GM18508 (cell line): ENCODE measurements around the gene POLG.

Source experiments
- ATAC-seq: cut with Tn5 transposase; IDR thresholded peaks from one replicate; pipeline ENCODE4 v1.9.1; 2021; ENCODE audit warnings: moderate number of reproducible peaks; ENCODE audit not compliant: insufficient read depth, unreplicated experiment

Gene POLG

DNA sequence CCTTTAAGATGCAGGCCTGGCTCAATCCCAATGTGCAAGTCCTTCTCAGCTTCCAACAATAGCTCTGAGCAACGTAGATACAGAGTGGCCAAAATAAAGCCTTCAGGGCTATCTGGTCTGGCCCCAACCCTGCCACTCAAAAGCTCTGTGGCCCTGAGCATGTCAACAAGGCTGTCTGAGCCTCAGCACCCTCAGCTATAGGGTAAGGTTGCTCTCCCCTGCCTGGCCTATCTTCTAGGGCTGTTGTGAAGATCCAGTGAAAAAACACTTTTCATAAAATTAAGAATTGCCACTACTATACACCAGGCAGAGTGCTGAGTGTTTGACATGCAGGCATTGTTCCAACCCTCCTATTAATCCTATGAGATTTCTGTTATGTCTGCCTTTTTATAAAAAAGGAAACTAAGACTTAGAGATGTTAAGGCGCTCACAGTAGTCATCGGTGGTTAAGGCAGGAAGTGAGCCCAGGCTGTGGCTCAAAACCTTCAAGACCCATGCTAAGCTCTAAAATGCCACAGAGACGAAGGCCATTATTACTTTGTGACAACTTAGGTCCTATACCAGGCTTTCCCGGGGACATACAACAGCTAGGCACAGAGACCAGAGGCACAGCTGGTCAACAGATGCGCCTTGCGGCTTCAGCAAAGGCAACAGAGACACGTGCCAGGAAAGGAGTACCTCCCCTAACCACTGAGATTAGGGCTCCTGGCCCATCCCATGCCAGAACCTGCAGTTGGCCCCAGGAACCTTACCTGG, 5.1 kb downstream of the POLG start:
- no peak for ATAC-seq

DNA sequence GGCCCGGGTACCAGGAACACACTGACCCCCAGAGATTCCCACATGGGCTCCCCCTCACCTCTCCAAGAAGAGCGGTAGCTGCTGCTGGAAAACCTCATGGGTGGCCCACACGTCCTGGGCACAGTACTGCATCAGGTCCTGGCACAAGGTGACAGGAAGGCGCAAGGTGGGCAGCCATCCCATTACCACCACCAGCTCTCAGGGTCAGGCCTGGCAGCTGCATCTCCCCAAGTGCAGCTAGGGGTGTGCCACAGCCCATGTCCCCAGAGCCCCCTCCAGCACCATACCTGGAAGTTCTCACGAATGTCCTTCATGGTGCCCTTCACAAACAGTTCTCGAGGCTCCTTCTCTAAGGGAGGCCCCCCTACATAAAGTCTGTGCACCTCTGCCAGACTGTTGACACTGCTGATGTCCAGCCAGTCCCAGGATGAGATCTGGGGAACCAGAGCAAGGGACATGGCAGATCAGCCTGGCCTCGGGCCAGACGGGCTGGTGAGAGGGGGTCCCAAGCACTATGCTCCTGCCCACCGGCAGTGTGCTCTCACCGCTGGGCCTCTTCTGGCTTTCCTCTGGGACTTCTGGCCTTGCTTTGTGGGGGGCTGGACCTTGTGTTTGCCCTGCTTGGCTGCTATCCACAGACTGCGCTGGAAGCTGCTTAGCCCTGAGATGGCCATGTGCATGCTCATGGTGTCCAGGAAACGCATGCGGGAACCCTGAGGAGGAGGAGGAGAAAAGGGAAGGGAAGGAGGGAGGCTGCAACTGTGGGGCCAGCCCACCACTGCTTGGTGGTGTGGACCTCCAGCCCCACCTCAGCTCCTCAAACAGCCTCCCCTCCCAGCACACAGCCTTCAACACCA, 6.0 kb downstream of the POLG start:
- ATAC-seq = no peak

DNA sequence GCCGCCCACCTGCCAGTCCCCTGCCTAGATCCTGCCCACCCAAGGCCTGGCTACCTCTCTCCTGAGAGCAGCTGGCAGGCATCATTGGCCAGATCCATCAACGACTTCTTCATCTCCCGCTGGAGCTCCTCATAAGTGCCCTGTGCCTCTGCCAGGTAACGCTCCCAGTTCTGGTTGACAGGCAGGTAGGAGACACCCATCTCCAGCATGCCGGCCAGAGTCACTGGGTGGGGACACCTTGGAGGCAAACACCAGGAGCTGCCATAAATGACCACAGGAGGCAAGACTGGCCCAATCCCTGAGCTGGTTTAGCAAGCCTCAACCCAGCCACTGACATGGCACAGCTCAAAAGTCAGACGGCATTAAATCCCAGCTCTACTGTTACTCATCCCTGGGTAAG, 7.5 kb downstream of the POLG start:
- ATAC-seq = no peak

DNA sequence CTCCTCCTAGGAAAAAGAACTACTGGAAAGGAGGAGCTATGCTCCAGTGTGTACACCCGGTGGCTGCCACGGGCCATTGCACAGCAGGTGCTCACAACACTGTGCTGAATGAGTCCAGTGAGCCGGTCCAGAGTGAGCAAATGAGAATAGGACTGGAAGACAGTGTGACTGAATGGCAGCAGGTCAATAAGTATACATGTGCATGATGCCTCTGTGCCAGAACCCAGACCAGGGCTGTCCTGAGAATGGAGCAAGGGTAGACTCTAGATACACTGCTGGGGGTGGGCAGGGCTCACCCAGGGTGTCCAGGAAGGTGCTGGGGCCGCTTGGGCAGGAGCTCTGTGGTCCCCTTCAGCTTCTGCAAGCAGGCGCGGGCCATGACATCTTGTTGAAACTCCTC, 8.3 kb downstream of the POLG start:
- no peak for ATAC-seq

DNA sequence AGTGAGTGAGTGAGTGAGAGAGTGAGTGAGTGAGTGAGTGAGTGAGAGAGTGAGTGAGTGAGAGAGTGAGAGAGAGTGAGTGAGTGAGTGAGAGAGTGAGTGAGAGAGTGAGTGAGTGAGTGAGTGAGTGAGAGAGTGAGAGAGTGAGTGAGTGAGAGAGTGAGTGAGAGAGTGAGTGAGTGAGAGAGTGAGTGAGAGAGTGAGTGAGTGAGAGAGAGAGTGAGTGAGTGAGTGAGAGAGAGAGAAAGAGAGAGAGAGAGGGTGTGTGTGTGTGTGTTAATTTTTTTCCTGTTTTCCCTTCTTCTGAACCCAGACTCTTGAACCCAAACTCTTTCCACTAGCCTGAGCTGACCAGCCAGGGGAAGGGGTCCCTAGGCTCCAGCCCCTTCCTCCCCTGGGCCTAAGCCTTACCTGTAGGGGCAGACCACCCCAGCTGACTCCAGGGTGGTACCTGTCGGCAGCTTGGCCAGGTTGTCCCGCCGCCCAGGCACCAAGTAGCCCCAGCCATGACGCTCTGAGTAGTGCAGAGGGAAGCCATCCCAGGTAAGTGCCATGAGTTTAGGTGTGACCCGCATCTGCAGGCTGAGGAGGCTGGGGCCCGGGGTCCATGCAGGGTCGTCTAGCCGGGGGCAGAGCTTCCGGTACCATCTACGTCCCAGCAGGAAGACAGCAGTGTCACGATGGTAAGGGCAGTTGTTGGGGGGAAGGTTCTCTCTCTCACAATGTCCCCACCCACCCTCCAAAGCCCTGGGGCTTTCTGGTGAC, 9.4 kb downstream of the POLG start:
- ATAC-seq = no peak

DNA sequence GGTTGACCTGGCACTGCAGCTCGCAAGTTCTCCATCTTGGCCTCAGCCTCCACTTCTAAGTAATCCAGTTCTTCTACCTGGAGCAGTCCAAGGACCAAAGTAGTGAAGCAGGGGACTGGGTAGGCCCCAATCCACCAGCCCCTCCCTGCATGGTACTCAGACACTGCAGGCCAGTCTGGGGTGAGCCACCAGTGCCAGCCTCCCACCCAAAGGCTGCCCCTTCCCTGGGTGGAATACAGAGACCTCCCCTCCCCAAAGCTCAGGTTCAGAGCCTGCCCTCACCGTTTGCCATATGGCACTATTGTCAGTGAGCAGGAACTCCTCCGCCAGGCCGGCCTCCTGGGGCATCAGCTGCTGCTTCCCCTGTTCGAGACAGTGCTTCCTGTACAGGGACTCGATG, 10.8 kb downstream of the POLG start:
- ATAC-seq = no peak

DNA sequence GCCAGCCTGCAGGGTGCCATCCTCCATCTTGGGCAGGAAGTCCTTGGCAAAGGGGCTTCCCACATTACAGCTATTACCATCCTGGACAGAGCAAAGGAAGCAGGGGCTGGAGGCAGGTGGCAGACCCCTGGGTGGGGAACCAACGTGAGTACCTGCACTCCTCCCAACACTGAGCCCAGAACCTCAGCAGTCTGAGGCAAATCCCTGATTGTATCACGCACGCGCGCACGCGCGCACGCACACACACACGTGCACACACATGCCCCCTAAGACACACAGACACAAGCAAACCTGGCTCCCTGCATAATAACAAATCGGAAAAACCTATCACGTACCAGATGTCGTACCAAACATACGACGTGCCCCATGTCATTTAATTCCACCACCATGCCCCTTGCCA, 11.8 kb downstream of the POLG start:
- no peak for ATAC-seq

DNA sequence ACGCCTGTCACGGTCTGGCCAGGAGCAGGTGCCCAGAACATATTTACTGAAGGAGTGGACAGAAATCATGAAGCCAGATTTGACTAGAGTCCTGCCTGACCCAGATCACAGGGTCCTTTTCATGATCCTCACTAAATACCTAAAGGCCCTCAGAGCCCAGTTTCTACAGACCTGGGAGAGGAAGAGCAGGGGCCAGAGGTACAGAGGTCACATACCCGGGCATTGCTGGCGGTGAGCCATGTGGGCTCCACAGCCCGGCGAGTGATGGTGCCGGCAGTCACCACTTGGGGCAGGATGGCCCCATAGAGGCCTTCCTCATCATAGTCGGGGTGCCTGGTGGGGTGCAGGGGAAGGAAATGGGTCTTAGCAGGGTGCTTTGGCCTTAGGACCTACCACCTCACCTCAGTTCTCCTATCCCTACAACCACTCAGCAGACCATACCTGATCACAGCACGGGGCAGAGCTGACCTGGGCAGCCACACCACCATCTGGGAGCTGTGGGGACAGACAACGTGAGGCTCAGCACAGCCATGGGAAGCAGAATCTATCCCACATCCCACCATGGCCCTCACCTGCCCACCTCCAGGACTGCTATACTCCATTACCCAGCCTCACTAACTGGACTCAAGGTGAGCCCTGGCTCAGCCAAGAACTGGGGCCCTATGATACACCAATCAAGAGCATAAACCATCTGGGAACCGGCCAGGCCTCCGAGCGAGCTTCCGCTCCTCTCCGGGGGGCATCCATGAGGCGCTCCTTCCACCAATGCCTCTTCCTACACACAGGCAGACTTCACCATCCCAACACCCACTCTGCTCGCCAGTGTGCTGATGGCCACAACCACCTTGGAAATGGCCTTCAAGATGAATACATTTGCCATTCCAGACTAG, 12.9 kb downstream of the POLG start:
- ATAC-seq = no peak

DNA sequence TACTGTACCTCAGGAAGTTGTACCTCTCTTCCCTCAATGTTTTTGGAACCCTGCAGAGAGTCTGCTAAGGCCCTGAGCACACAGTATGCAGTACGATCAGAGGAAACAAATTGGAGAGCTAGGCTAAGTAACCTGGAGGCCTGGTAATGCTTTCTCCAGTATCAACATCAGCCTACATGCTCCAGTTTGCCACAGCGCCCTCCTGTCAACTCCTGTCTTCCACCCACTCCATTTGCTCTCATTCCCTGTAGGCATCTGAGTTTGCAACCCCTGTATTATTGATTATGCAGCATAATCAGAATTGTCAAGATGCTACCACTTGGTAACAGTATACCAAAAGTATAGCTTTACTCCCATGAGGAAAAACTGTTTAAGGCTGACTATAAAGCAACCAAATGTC, 14.4 kb downstream of the POLG start:
- ATAC-seq = no peak

DNA sequence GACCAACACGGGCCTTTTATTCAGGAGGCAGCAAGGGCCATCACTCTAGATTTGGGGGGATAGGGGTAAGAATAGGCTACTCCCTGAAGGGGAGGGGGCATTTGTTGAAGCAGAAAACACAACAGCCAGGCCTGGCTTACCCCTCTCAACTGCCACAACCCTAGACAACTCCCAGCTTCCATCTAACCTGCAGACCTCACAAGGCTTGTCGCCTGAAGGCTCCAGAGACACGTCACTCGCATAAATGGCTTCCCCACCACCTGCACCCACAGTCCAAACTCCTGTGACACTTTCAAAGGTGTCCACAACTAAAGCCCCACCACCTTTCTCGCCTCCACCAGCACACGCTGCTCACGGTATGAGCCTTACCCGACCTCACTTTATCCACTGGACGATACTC, 14.9 kb downstream of the POLG start:
- ATAC-seq = no peak

DNA sequence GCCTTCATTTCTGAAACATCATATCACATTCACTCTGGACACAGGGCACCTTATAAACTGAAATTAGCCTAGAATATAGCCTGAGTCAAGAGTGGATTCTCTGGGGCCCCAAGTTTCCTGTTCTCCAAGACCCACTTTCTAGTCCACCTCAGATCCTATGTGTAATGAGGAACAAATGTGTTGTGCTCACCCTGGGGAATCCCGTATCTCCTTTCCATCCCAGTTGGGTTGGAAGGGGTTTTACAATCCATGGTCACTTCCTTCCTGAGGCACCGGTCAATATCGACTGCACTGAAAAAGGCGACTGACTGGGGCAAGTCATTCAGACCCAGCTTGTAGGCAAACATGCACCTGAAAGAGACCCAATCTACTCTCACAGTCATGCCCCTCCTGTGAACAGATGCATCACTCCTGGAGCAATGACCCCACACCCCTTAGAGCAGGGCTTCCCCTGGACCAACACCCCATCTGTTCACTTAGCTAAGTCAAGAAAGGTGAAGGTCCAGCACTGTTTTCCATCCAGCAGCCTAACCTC, 17.4 kb downstream of the POLG start:
- ATAC-seq = no peak

DNA sequence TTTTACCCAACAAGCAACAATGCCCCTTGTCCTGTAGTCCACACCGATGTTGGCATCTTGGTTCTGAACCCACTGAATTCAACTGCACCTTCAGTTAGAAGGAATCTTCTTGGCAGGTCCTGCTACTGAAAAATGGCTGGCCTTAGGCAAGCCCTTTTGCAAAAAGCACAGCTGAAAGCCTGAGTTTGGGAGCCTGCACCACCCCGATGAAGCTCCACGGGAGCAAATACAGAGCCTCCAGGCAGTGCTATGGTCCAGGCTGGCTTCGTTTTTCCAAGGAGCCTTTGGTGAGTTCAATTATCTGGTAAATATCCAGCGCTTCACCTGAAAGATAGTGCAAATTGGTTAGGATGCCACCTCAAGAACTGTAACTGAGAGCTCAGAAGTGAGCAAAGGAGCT, 18.1 kb downstream of the POLG start:
- no peak for ATAC-seq

DNA sequence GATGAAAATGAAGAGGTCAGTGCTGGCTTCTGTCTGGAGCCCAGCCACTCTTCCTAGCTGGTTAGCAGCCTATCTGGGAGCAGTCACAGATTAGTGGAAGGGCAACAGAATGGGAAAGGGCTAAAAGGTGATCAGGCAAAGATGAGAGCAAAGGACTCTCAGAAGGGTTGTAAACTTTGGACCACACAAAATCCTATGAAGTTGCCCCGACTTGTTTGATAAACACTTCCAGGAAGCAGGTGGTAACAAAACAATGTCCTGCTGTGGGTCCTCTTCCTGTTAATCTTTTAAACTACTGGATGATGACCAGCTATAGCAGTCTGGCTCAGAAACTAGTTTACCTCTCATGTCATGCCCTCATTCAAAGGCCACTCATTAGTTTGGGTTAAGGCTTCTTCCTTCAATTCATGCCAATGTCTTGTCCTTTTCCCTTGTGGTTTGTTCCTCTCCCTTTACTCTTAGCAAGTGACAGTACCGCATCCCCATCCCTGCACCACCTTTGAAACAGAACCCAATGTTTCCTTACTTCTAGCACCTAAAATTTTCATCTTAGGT, 19.2 kb downstream of the POLG start:
- no peak for ATAC-seq

DNA sequence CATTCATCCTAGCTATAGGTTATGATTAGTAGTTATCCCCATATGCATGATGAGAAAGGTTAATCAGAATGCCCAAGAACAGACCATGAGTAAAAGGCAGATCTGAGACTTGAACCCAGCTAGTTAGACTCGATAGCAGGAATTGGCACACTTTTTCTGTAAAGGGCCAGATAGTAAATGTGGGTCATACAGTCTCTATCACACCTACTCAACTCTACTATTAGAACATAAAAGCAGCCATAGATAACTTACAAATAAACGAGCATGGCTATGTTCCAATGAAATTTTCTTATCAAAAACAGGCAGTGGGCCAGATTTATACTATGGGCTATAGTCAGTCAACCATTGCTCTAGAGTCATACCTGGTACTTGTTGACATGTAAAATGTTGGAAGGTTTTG, 24.6 kb downstream of the POLG start:
- no peak for ATAC-seq

DNA sequence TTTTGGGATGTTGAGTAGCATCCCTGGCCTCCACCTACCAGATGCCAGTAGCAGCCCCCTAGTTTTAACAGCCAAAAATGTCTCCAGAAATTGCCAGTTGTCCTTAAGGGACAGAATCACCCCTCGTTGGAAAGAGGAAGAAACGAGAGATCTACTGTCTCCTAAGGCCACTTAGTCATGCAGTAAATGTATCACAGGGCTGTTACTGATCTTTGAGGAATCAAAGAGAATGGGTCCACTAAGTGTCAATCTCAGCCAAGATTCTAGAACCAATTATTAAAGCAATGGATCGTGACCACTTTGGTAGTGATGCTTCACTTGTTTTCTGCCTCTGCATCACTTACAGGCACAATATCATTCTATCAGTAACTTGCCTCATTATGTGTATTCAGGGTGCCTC, 26.4 kb downstream of the POLG start:
- ATAC-seq = no peak

DNA sequence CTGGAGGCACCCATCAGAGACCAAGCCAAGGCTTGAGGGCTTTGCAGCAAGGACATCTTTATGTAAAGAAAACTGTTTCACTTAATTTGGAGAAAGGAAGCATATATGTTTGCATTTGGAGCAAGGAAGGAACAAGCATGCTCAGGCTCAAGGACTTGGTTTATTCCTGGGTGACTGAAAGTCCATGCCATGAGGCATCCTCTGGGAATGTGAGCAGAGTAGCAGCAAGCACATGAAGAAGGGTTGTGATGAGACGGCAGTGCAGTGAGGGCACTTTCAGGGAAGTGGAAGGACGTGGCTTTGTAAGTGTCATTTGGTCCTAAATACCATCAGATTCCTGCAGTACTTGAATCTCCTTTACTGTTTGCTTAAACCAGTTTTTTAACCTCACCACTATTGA, 26.8 kb downstream of the POLG start:
- no peak for ATAC-seq

DNA sequence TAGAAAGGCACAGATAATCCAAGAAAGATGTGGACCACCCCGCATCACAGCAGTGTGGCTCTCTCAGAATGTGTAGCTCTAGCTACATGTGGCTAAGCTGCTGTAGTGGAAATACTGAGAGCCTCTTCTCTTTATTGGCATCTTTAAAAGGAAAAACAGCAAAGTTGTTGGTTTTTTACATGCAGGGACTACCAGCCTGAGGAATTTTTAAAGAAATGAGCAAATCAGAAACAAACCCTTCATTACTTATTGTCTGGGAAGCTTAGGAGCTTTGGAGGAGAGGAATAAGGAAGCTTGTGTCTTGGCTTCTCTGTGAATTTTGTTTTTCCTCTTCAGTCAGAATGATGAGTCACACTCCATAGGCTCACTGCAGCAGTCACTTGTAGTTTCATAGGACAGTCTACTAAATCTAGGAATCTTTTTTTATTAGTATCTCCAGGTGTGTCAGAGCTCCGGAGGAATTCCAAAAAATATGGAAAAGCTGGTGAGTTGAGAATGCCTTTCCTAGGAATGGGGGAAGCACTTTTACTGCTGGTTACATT, 27.5 kb downstream of the POLG start:
- ATAC-seq = no peak

DNA sequence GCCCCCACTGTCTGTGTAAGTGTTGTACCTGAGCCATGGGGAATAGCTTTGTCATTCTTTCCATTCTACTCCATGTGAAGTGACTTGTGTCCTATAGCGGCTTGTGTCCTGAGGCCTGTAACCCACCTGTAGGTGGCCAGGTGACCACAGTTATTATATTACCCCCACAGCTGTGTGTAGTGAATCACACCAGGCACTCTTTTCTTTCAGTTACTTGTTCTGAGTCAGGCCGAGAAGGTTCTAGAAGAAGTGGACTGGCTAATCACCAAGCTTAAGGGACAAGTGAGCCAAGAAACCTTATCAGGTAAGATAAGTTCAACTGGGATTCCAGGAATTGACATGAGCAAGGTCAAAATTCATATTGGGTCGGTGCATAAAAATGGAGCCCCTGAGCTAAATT, 29.2 kb downstream of the POLG start:
- no peak for ATAC-seq

DNA sequence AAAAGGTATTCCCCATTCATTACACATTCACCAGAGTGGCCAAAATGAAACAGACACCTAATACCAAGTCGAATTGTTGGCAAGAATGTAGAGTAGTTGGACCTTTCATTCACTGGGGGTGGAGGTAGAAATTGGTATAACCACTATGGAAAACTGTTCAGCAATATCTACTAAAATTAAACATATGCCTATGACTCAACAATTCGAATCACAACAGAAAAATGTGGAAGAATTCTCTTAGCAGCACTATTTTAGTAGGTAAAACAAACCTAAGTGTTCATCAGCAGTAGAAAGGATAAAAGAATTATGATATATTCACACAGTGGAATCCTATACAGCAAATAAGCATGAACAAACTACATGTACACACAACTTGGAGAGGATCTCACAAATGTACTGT, 30.6 kb downstream of the POLG start:
- ATAC-seq = no peak
